ENCODE results near the gene IL24. TPM values are rescaled to one million over a fixed set of nuclear protein-coding genes. Genes with fewer than 3 reads are reported as not detected.

The IL24 gene
- total RNA-seq, 2 experiments from 2014 or later: not detected

DNA sequence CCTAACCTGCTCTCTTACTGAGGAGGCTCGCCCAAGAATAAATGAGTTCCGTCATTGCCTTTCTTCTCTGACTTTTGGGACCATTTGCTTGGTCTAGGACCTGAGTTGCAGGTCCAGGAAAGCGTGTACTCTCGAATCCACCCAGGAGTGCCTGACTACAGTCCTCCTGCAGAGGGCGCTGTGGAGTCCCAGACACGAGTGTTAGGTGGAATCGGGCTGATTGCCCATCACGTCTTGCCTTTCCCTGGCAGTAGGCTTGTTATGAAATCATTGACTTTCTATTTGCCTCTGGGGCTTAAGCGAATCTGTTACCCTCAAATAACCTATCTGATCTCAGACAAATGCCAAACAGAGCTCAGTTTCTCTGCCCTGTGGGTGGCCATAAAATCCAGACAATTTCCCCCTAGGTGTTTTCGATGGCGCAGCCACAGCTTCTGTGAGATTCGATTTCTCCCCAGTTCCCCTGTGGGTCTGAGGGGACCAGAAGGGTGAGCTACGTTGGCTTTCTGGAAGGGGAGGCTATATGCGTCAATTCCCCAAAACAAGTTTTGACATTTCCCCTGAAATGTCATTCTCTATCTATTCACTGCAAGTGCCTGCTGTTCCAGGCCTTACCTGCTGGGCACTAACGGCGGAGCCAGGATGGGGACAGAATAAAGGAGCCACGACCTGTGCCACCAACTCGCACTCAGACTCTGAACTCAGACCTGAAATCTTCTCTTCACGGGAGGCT, 32.1 kb upstream of the IL24 start, which contains the start of gene IL20:
IL20 (plus strand) TSS at position 685 of the 733 bp plus-strand sequence. CDS start 230 bp downstream, outside the sequence.
- Mint-ChIP-seq H3K27ac (no peak within 1 kb of the TSS), H3K36me3 (no peaks in the 10 kb centered on the region), H3K9me3 (ENCODE audit: low read depth) (no peaks in the 10 kb centered on the region), H3K4me1 (peaks cover 4% of the 10 kb centered on the region), H3K4me3 (no peak within 1 kb of the TSS), H3K27me3 (peaks cover 67% of the 10 kb centered on the region)
- peak; percentile 73 for ATAC-seq
- peak; percentile 82 for DNase-seq
- CTCF ChIA-PET: interaction anchor here (0.6 to 2.6 kb wide), 16 partner anchors 9 to 160 kb away, joined by 3 to 19 read pairs (median 3); partner anchors contain the start of gene FCMR

DNA sequence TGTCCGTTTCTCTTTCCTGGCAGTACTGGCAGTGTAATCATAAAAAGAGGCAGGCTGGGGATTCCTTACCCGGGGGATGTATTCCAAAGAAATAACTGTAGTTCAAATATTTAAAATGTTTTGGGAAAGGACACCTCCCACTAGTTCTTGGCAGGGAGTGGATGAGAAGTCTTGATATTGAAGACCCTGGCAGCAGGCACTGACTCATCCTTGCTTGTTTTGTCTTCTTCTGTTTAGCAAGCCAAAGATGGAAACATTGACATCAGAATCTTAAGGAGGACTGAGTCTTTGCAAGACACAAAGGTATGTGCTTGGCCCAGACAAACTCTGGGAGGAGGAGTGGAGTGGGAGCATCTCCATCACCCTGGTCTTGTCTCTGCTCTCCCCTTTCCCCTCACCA, 31.2 kb upstream of the IL24 start:
- peaks cover 64% of the 10 kb centered on the region for H3K27me3 Mint-ChIP-seq
- DNase-seq (no peak), ATAC-seq (no peak)
- H3K27ac Mint-ChIP-seq: no peak overlapping the region
- H3K9me3 Mint-ChIP-seq (ENCODE audit: low read depth): no peaks in the 10 kb centered on the region
- H3K4me3 Mint-ChIP-seq: no peak overlapping the region
- no peaks in the 10 kb centered on the region for H3K36me3 Mint-ChIP-seq
- CTCF ChIA-PET: interaction anchor here (1.3 to 2.6 kb wide), 4 partner anchors 31 to 116 kb away, joined by 4 to 19 read pairs (median 8); no protein-coding TSS in a partner anchor
- H3K4me1 Mint-ChIP-seq: peaks cover 4% of the 10 kb centered on the region

GRCh38 chr1:206867239-206867638, 30.0 kb upstream of the IL24 start:
- no peak for ATAC-seq

DNA sequence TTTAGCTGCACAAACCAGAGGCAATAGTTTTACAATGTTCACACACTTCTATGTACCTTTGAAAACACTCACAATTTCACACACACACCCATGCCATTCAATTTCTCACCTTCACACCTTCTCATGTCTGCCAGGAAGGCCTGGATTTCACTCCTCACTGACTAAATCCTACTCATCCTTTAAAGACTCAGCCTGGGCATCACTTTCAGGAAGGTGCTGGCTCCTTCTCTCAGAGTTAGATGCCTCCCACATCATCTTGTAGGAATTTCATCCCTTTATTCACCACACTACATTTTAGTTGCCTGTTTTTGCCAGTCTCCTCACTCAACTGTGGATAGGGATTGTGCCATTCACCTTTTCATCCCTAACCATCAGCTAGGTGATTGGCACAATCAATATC, 29.5 kb upstream of the IL24 start:
- CTCF ChIA-PET: interaction anchor here (1.0 to 1.4 kb wide), 3 partner anchors 19 to 142 kb away, joined by 3 to 4 read pairs (median 3); no protein-coding TSS in a partner anchor
- no peak overlapping the region for H3K4me3 Mint-ChIP-seq
- H3K36me3 Mint-ChIP-seq: peaks cover 2% of the 10 kb centered on the region
- ATAC-seq (no peak), DNase-seq (no peak)
- peaks cover 6% of the 10 kb centered on the region for H3K9me3 Mint-ChIP-seq (ENCODE audit: low read depth)
- H3K27me3 Mint-ChIP-seq: peaks cover 52% of the 10 kb centered on the region
- H3K4me1 Mint-ChIP-seq: peaks cover 4% of the 10 kb centered on the region
- no peak overlapping the region for H3K27ac Mint-ChIP-seq

More at GRCh38 chr1:206867239-206867638, 30.0 kb upstream of the IL24 start:
- H3K4me3 Mint-ChIP-seq: no peak overlapping the region
- H3K4me1 Mint-ChIP-seq: peaks cover 4% of the 10 kb centered on the region
- H3K27ac Mint-ChIP-seq: no peak overlapping the region
- peaks cover 5% of the 10 kb centered on the region for H3K9me3 Mint-ChIP-seq (ENCODE audit: low read depth)
- DNase-seq: no peak
- CTCF ChIA-PET: interaction anchor here (0.9 to 1.4 kb wide), 3 partner anchors 19 to 45 kb away, joined by 3 to 4 read pairs (median 4); no protein-coding TSS in a partner anchor
- H3K27me3 Mint-ChIP-seq: peaks cover 55% of the 10 kb centered on the region
- H3K36me3 Mint-ChIP-seq: peaks cover 1% of the 10 kb centered on the region

DNA sequence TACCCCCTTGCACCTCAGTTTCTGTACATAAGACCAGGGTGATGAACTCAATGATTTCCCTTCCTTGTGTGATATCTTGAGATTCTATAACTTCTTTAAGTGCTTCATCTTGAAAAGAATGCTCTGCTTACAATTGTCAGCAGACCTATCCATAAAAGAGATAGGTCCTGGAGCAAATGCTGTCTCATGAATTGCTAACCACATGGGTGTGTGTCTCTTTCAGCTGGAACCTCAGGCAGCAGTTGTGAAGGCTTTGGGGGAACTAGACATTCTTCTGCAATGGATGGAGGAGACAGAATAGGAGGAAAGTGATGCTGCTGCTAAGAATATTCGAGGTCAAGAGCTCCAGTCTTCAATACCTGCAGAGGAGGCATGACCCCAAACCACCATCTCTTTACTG, 29.0 kb upstream of the IL24 start:
- Mint-ChIP-seq H3K36me3 (peaks cover 4% of the 10 kb centered on the region), H3K9me3 (ENCODE audit: low read depth) (peaks cover 8% of the 10 kb centered on the region), H3K4me1 (peaks cover 4% of the 10 kb centered on the region), H3K4me3 (no peak overlapping the region), H3K27ac (no peak overlapping the region), H3K27me3 (peaks cover 46% of the 10 kb centered on the region)
- CTCF ChIA-PET: interaction anchor here (1.0 kb wide), 1 partner anchor 142 kb away, joined by 3 read pairs; no protein-coding TSS in a partner anchor
- ATAC-seq: no peak
- DNase-seq: no peak

GRCh38 chr1:206872139-206872538, 25.1 kb upstream of the IL24 start:
- H3K9me3 Mint-ChIP-seq (ENCODE audit: low read depth): peaks cover 23% of the 10 kb centered on the region
- CTCF ChIA-PET: interaction anchor here (1.3 to 1.5 kb wide), 2 partner anchors 137 to 146 kb away, joined by 3 read pairs; no protein-coding TSS in a partner anchor
- DNase-seq (no peak), ATAC-seq (no peak)
- no peak overlapping the region for H3K27ac Mint-ChIP-seq
- peaks cover 31% of the 10 kb centered on the region for H3K27me3 Mint-ChIP-seq
- H3K36me3 Mint-ChIP-seq: peaks cover 17% of the 10 kb centered on the region
- H3K4me1 Mint-ChIP-seq: no peaks in the 10 kb centered on the region
- H3K4me3 Mint-ChIP-seq: no peak overlapping the region

- Mint-ChIP-seq H3K4me3 (no peak overlapping the region), H3K9me3 (ENCODE audit: low read depth) (peaks cover 34% of the 10 kb centered on the region), H3K36me3 (peaks cover 24% of the 10 kb centered on the region), H3K27me3 (peaks cover 18% of the 10 kb centered on the region), H3K27ac (no peak overlapping the region), H3K4me1 (no peaks in the 10 kb centered on the region)
- no peak for DNase-seq
- ATAC-seq: no peak
- CTCF ChIA-PET: interaction anchor here (1.2 to 1.6 kb wide), 4 partner anchors 32 to 147 kb away, joined by 3 to 4 read pairs (median 4); no protein-coding TSS in a partner anchor
Measured at GRCh38 chr1:206873603-206874188, 23.5 kb upstream of the IL24 start.

DNA sequence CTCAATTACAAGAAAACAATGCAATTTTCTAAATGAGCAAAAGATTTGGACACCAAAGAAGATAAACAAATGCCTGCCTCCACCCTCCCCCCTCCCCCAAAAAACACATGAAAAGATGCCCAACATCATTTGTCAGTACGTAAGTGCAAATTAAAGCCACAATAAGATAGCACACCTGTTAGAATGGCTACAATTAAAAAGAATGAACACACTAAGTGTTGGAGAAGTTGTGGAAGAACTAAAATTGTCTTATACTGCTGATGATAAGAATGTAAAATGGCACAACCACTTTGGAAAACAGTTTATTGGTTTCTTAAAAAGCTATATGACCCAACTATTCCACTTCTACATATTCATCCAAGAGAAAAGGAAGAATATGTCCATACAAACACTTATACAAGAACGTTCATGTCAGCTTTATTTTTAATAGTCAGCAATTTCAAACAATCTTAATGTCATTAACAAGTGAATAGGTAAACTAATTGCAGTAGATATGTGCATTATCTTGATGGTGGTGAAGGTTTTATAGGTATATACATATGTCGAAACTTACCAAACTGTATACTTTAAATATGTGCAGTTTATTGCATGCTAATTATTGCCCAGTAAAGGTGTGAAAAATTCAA, 21.4 kb upstream of the IL24 start:
- Mint-ChIP-seq H3K36me3 (peaks cover 28% of the 10 kb centered on the region), H3K4me1 (peaks cover 4% of the 10 kb centered on the region), H3K27me3 (peaks cover 9% of the 10 kb centered on the region), H3K4me3 (no peak overlapping the region), H3K27ac (no peak overlapping the region), H3K9me3 (ENCODE audit: low read depth) (peaks cover 41% of the 10 kb centered on the region)
- DNase-seq (no peak), ATAC-seq (no peak)
- CTCF ChIA-PET: no interaction called here

GRCh38 chr1:206878456-206878855, 18.8 kb upstream of the IL24 start:
- peaks cover 32% of the 10 kb centered on the region for H3K9me3 Mint-ChIP-seq (ENCODE audit: low read depth)

DNA sequence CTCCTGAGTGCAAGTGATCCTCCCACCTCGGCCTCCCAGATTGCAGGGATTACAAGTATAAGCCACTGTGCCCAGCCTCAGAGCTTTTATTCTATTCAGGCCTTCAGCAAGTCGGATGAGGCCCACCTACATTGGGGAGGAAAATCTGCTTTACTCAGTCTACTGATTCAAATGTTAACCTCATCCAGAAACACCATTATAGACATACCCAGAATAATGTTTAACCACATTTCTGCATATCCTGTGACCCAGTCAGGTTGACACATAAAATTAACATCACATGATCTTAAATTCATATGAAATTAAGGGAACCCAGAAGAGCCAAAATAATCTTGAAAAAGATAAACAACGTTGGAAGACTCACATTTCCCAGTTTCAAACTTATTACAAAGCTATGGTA, 16.9 kb upstream of the IL24 start:
- Mint-ChIP-seq H3K36me3 (peaks cover 18% of the 10 kb centered on the region), H3K4me1 (peaks cover 4% of the 10 kb centered on the region), H3K4me3 (no peak overlapping the region), H3K27ac (no peak overlapping the region), H3K9me3 (ENCODE audit: low read depth) (peaks cover 30% of the 10 kb centered on the region), H3K27me3 (peaks cover 11% of the 10 kb centered on the region)
- no peak for DNase-seq
- CTCF ChIA-PET: interaction anchor here (0.8 to 1.4 kb wide), 2 partner anchors 32 to 146 kb away, joined by 3 to 8 read pairs; no protein-coding TSS in a partner anchor
- ATAC-seq: no peak

More at GRCh38 chr1:206878456-206878855, 18.8 kb upstream of the IL24 start:
- Mint-ChIP-seq H3K36me3 (peaks cover 23% of the 10 kb centered on the region), H3K27me3 (peaks cover 7% of the 10 kb centered on the region), H3K4me3 (no peak overlapping the region), H3K27ac (no peak overlapping the region), H3K4me1 (peaks cover 4% of the 10 kb centered on the region)
- DNase-seq (no peak), ATAC-seq (no peak)
- CTCF ChIA-PET: no interaction called here

DNA sequence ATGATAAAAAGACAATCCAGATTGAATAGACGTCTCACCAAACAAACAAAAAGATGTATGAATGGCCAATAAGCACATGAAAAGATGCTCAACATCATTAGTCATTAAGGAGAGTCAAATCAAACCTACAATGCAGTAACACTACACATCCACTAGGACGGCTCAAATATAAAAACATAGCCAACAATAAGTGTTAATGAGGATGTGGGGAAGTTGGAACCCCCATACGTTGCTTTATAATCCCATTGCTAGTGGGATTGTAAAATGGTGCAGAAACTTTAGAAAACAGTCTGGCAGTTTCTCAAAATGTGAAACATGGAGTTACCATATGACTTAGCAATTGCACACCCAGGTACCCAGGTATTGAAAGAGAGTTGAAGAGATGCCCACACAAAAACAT, 14.7 kb upstream of the IL24 start:
- H3K4me3 Mint-ChIP-seq: no peak overlapping the region
- DNase-seq: no peak
- CTCF ChIA-PET: interaction anchor here (1.1 kb wide), 1 partner anchor 26 kb away, joined by 4 read pairs; no protein-coding TSS in a partner anchor

DNA sequence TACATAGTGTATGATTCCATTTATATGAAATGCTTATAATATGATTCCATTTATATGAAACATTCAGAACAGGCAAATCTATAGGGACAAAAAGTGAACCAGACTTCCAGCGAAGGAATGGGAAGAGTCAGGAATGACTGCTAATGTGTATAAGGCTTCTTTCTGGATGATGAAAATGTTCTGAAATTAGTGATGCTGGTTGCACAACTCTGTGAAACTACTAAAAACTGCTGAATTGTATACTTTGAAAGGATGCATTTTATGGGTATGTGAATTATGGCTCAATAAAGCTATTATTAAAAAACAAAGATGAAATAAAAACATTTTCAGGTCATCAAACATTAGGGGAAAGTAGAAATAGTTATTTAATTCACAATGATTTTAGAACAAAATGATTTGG, 14.1 kb upstream of the IL24 start:
- no peak overlapping the region for H3K4me3 Mint-ChIP-seq
- H3K27ac Mint-ChIP-seq: no peak overlapping the region
- peaks cover 10% of the 10 kb centered on the region for H3K36me3 Mint-ChIP-seq
- DNase-seq: no peak
- peaks cover 4% of the 10 kb centered on the region for H3K4me1 Mint-ChIP-seq
- H3K27me3 Mint-ChIP-seq: peaks cover 21% of the 10 kb centered on the region
- CTCF ChIA-PET: interaction anchor here (0.9 to 1.1 kb wide), 3 partner anchors 27 to 50 kb away, joined by 3 to 4 read pairs (median 3); no protein-coding TSS in a partner anchor
- peaks cover 12% of the 10 kb centered on the region for H3K9me3 Mint-ChIP-seq (ENCODE audit: low read depth)
- ATAC-seq: no peak

More for the DNA sequence above, 14.7 kb upstream of the IL24 start:
- Mint-ChIP-seq H3K36me3 (peaks cover 12% of the 10 kb centered on the region), H3K27me3 (peaks cover 19% of the 10 kb centered on the region), H3K4me1 (peaks cover 4% of the 10 kb centered on the region), H3K9me3 (ENCODE audit: low read depth) (peaks cover 15% of the 10 kb centered on the region), H3K27ac (no peak overlapping the region)
- ATAC-seq: no peak

- CTCF ChIA-PET: interaction anchor here (0.9 to 1.9 kb wide), 6 partner anchors 22 to 220 kb away, joined by 3 to 8 read pairs (median 4); no protein-coding TSS in a partner anchor
- no peak for ATAC-seq
- peaks cover 21% of the 10 kb centered on the region for H3K27me3 Mint-ChIP-seq
- H3K4me3 Mint-ChIP-seq: no peak overlapping the region
- peaks cover 6% of the 10 kb centered on the region for H3K9me3 Mint-ChIP-seq (ENCODE audit: low read depth)
- H3K27ac Mint-ChIP-seq: no peak overlapping the region
- H3K36me3 Mint-ChIP-seq: peaks cover 5% of the 10 kb centered on the region
- peaks cover 4% of the 10 kb centered on the region for H3K4me1 Mint-ChIP-seq
- no peak for DNase-seq
Measured at GRCh38 chr1:206883876-206884275, 13.4 kb upstream of the IL24 start.
